Measurements from ENCODE around the gene VN1R5. TPM values are rescaled to one million over a fixed set of nuclear protein-coding genes. Genes with fewer than 3 reads are reported as not detected.
A peak's percentile ranks its signal among the peaks of the same experiment; 100 is the strongest.

The VN1R5 gene
- total and polyA plus RNA-seq, 7 donors = not detected

- DNase-seq = no peak
- Histone ChIP-seq H3K4me1 (no peaks in the 10 kb centered on the region), H3K27me3 (no peaks in the 10 kb centered on the region), H3K9me3 (no peaks in the 10 kb centered on the region), H3K36me3 (no peaks in the 10 kb centered on the region), H3K27ac (no peak overlapping the region), H3K4me3 (no peak overlapping the region)
- intact Hi-C loops (cut with DNase I) = no loop called here
- no peak for TF ChIP-seq POLR2AphosphoS5 (IDR thresholded peaks at IDR 0.05)
- TF ChIP-seq POLR2A (IDR thresholded peaks at IDR 0.05) = no peak
- TF ChIP-seq EP300 (IDR thresholded peaks at IDR 0.05) = no peak
- TF ChIP-seq CTCF (IDR thresholded peaks at IDR 0.05) = no peak
- 91 to 96% methylated on average over 20 of the region's 20 CpGs for WGBS, 2 donors
Measured at GRCh38 chr1:247290576-247290975, 34.7 kb downstream of the VN1R5 start.

- Histone ChIP-seq H3K9me3 (no peaks in the 10 kb centered on the region), H3K36me3 (no peaks in the 10 kb centered on the region), H3K27ac (no peak overlapping the region), H3K27me3 (no peaks in the 10 kb centered on the region), H3K4me1 (no peaks in the 10 kb centered on the region), H3K4me3 (no peak overlapping the region)
- 94 to 96% methylated on average over 9 of the region's 9 CpGs for WGBS, 2 donors
- intact Hi-C loops (cut with DNase I) = no loop called here
- TF ChIP-seq POLR2A (IDR thresholded peaks at IDR 0.05) (no peak), CTCF (IDR thresholded peaks at IDR 0.05) (no peak), POLR2AphosphoS5 (IDR thresholded peaks at IDR 0.05) (no peak), EP300 (IDR thresholded peaks at IDR 0.05) (no peak)
- DNase-seq = no peak
Measured at GRCh38 chr1:247291161-247291560, 35.3 kb downstream of the VN1R5 start.

GRCh38 chr1:247291833-247292561, 36.1 kb downstream of the VN1R5 start:
- no peak overlapping the region for H3K4me3 ChIP-seq

GRCh38 chr1:247293047-247293446, 37.2 kb downstream of the VN1R5 start:
- Histone ChIP-seq H3K36me3 (no peaks in the 10 kb centered on the region), H3K4me3 (no peak overlapping the region), H3K27me3 (no peaks in the 10 kb centered on the region), H3K4me1 (no peaks in the 10 kb centered on the region), H3K27ac (no peak overlapping the region), H3K9me3 (no peaks in the 10 kb centered on the region)
- intact Hi-C loops (cut with DNase I) = no loop called here
- TF ChIP-seq POLR2A (IDR thresholded peaks at IDR 0.05) (no peak), POLR2AphosphoS5 (IDR thresholded peaks at IDR 0.05) (no peak), CTCF (IDR thresholded peaks at IDR 0.05) (no peak), EP300 (IDR thresholded peaks at IDR 0.05) (no peak)
- no peak for DNase-seq
- 86 to 95% methylated on average over 7 of the region's 7 CpGs for WGBS, 2 donors

More at GRCh38 chr1:247291833-247292561, 36.1 kb downstream of the VN1R5 start:
- intact Hi-C loops (cut with DNase I) = no loop called here
- peak; percentile 36 for DNase-seq
- Histone ChIP-seq H3K9me3 (no peaks in the 10 kb centered on the region), H3K4me1 (no peaks in the 10 kb centered on the region), H3K27ac (no peak overlapping the region), H3K36me3 (no peaks in the 10 kb centered on the region), H3K27me3 (no peaks in the 10 kb centered on the region)
- TF ChIP-seq POLR2AphosphoS5 (IDR thresholded peaks at IDR 0.05) = no peak
- TF ChIP-seq POLR2A (IDR thresholded peaks at IDR 0.05) = no peak
- no peak for TF ChIP-seq CTCF (IDR thresholded peaks at IDR 0.05)
- no peak for TF ChIP-seq EP300 (IDR thresholded peaks at IDR 0.05)
- 73% methylated on average over 17 of the region's 17 CpGs for WGBS, 2 donors

GRCh38 chr1:247294282-247294681, 38.4 kb downstream of the VN1R5 start:
- DNase-seq = no peak
- no peaks in the 10 kb centered on the region for H3K36me3 ChIP-seq
- no peaks in the 10 kb centered on the region for H3K9me3 ChIP-seq
- intact Hi-C loops (cut with DNase I) = no loop called here
- no peaks in the 10 kb centered on the region for H3K4me1 ChIP-seq
- no peaks in the 10 kb centered on the region for H3K27me3 ChIP-seq
- no peak overlapping the region for H3K27ac ChIP-seq
- no peak for TF ChIP-seq CTCF (IDR thresholded peaks at IDR 0.05)
- TF ChIP-seq EP300 (IDR thresholded peaks at IDR 0.05) = no peak
- TF ChIP-seq POLR2AphosphoS5 (IDR thresholded peaks at IDR 0.05) = no peak
- TF ChIP-seq POLR2A (IDR thresholded peaks at IDR 0.05) = no peak
- no peak overlapping the region for H3K4me3 ChIP-seq
- WGBS, 2 donors = 87 to 94% methylated on average over 5 of the region's 5 CpGs
